Astrocyte of the cerebellum (primary cell): ENCODE data around the gene PPM1H.

Experiments
- DNase-seq: peaks from one replicate; pipeline ENCODE4 v3.0.0-alpha.2; 2011; ENCODE audit warnings: low read depth
- H3K4me3 ChIP-seq: 2 replicates; pipeline ENCODE4 v1.5.1; 2011; ENCODE audit warnings: mild to moderate bottlenecking, low read depth, low read length, moderate library complexity
- CTCF ChIP-seq: IDR thresholded peaks from 2 replicates; pipeline ENCODE4 v1.5.1; 2012; ENCODE audit warnings: low read length, low read depth, moderate library complexity, mild to moderate bottlenecking; ENCODE audit errors: missing control alignments
- in situ Hi-C: cut with HindIII; loops from 2 replicates; pipeline ENCODE4 v1.10.0; 2017; ENCODE audit warnings: low sequenced_read_pairs

PPM1H gene, protein sequence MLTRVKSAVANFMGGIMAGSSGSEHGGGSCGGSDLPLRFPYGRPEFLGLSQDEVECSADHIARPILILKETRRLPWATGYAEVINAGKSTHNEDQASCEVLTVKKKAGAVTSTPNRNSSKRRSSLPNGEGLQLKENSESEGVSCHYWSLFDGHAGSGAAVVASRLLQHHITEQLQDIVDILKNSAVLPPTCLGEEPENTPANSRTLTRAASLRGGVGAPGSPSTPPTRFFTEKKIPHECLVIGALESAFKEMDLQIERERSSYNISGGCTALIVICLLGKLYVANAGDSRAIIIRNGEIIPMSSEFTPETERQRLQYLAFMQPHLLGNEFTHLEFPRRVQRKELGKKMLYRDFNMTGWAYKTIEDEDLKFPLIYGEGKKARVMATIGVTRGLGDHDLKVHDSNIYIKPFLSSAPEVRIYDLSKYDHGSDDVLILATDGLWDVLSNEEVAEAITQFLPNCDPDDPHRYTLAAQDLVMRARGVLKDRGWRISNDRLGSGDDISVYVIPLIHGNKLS

DNA sequence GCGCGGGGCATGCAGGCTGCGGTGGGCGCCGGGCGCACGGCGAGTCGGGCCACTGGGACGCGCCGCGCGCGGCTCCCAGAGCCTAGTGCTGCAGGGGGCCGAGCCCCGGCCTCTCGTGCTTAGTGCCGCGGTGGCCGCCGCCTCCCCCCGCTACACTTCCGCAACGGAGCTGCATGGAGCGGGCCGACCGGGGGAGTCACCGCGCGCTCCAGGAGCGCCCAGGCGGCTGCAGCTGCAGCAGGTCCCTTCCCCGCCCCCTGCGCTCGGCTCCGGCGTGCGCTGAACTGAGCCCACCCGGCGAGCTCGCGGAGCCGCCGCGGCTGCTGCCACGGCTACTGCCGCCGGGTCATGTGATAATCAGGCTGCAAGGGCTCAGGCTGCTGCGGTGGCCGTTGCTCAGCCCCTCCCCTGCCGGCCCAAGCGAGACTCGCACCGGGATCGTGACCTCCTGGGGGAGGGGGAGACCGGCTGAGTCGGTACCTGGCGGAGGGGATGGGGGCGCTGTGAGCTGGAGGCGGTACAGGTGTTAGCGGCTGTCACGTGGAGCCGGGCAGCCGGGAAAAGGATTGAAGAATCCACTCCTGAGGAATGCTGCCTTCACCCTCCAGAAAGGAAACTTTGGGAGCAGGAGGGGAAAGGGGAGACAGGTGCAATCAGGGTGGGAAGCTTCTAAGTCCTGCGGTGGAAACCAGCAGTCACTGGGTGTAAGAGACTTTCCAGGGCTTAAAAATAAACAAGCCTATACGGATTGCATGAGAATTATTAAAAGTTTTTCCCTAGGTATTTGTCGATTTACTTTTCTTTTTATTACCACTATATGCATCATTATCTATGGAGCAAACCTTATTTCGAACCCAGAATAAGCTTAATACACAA is at the start of gene PPM1H:
Gene PPM1H, minus strand, starts transcription at position 352 of the 876 bp plus-strand sequence. CDS start 414 bp downstream, outside the sequence.
- TF ChIP-seq CTCF = peak; percentile 36
- in situ Hi-C loops = no loop called here
- DNase-seq = no peak
- H3K4me3 ChIP-seq = peak within 1 kb of the TSS; percentile 61

- DNase-seq = no peak
- in situ Hi-C loops = no loop called here
- H3K4me3 ChIP-seq = no peak overlapping the region
- no peak for TF ChIP-seq CTCF
Measured at GRCh38 chr12:62983594-62983993, 48.6 kb upstream of the PPM1H start.

GRCh38 chr12:62978768-62979167 is 43.8 kb upstream of the PPM1H start:
- no peak for DNase-seq
- no peak for TF ChIP-seq CTCF
- in situ Hi-C loops = no loop called here
- H3K4me3 ChIP-seq = no peak overlapping the region

GRCh38 chr12:62977883-62978282 is 42.9 kb upstream of the PPM1H start:
- no peak overlapping the region for H3K4me3 ChIP-seq
- TF ChIP-seq CTCF = no peak
- no peak for DNase-seq
- in situ Hi-C loops = no loop called here

GRCh38 chr12:62977418-62977817 is 42.5 kb upstream of the PPM1H start:
- no peak for DNase-seq
- no peak overlapping the region for H3K4me3 ChIP-seq
- in situ Hi-C loops = no loop called here
- TF ChIP-seq CTCF = no peak

- TF ChIP-seq CTCF = no peak
- DNase-seq = no peak
- no peak overlapping the region for H3K4me3 ChIP-seq
- in situ Hi-C loops = no loop called here
Measured at GRCh38 chr12:62976110-62976662, 41.2 kb upstream of the PPM1H start.
